Psoas muscle (tissue), 8 donors: Measurements from ENCODE around the gene INTS2. TPM values are rescaled to one million over a fixed set of nuclear protein-coding genes. Genes with fewer than 3 reads are reported as not detected.
"Not testable (repeated sequence)": the region's sequence is repeated elsewhere in the genome, so short reads cannot be mapped to it uniquely, and the experiment has no call there.

Experiments used
- ATAC-seq, 4 donors: fragments of 200-7000 bp; cut with Tn5 transposase; one replicate each; pipeline ENCODE4 v1.9.1; 2020; ENCODE audit warnings: moderate library complexity in 3 of 4, mild to moderate bottlenecking in 2 of 4
- DNase-seq, 2 donors: peaks; one replicate each; pipeline ENCODE4 v3.0.0-alpha.2; 2020
- H3K27ac ChIP-seq: fragments of 200-600 bp; one replicate; pipeline ENCODE4 v1.8.0; 2022
- H3K27me3 ChIP-seq, 3 donors: fragments of 200-600 bp in 1 of 3; one replicate each; pipeline versions ENCODE4 v1.6.1 to v1.8.0; 2013 to 2022; ENCODE audit warnings: low read length in 2 of 3, mild to moderate bottlenecking in 2 of 3, moderate library complexity in 1 of 3; ENCODE audit not compliant: insufficient read depth in 3 of 3
- H3K36me3 ChIP-seq, 2 donors: fragments of 200-600 bp in 1 of 2; one replicate each; pipeline versions ENCODE4 v1.6.1 to v1.8.0; 2013 to 2022; ENCODE audit warnings: low read depth in 1 of 2, mild to moderate bottlenecking in 1 of 2, moderate library complexity in 1 of 2; ENCODE audit not compliant: insufficient read depth in 1 of 2
- H3K4me1 ChIP-seq: fragments of 200-600 bp; one replicate; pipeline ENCODE4 v1.8.0; 2022
- H3K4me3 ChIP-seq: fragments of 200-600 bp; one replicate; pipeline ENCODE4 v1.8.0; 2022; ENCODE audit warnings: mild to moderate bottlenecking
- H3K9me3 ChIP-seq: fragments of 200-600 bp; one replicate; pipeline ENCODE4 v1.8.0; 2022
- CTCF ChIP-seq: fragments of 200-600 bp; IDR thresholded peaks from one replicate; pipeline ENCODE4 v1.8.0; 2022; ENCODE audit warnings: antibody characterized with exemption
- WGBS, 3 donors: extraction: QIAGEN DNeasy Blood & Tissue Kit; methylation state at CpG; one replicate each; pipeline versions ENCODE4 v1.1.6 to v1.1.7; 2013; 5-methylcytosine and 5-hydroxymethylcytosine counted together
- intact Hi-C, 2 donors: fragments of 100-400 bp; cut with DNase I; formaldehyde crosslinking; loops; one replicate each; pipeline versions ENCODE4 v1.11.0 to v1.14.2; 2022
- polyA plus RNA-seq, 3 donors: library from polyadenylated mRNA; stranded (reverse); fragments of 200-250 nt; gene quantifications; one replicate each; pipeline ENCODE4 v1.2.3, GENCODE V29; 2013
- total RNA-seq, 4 donors: library from RNA; stranded (reverse); fragmentation: NEBNext Ultra II Directional in 2 of 4; extraction: Animal tissue kit (Norgen Biotek cat#: 25700) in 2 of 4; gene quantifications; one replicate each; pipeline versions ENCODE4 v1.2.1 to v1.2.4, GENCODE V29; 2021 to 2023
- donor health status: healthy with polysubstance abuse.
- donor health status: DM: no; HTN: no; CAD: no; lungs with moderate emphysema.
- donor health status: Bipolar disorder and iron deficiency.
- donor health status: healthy.
- donor health status: DM: yes; HTN: yes; CAD: no.
- donor health status: DM: no; HTN: no; CAD: no.
- donor health status: DM: no; HTN: no; CAD: no.
- donor health status: DM: yes; HTN: yes; CAD: no.

Gene INTS2
- total and polyA plus RNA-seq, 7 donors, result 1.3 to 8.0 (median 6.6) TPM

GRCh38 chr17:61897548-61898180, 30.1 kb downstream of the INTS2 start:
- Histone ChIP-seq H3K9me3 (no peaks in the 10 kb centered on the region), H3K4me3 (no peak overlapping the region), H3K27ac (no peak overlapping the region), H3K36me3 (peaks cover 7 to 96% of the 10 kb centered on the region in 2 donors), H3K27me3 (no peaks in the 10 kb centered on the region), H3K4me1 (no peaks in the 10 kb centered on the region)
- intact Hi-C loops, result no loop called here
- no peak for DNase-seq
- WGBS, 3 donors, result 93 to 97% (median 96%) methylated on average over 2 of the region's 2 CpGs
- no peak for ATAC-seq
- no peak for TF ChIP-seq CTCF

- H3K4me1 ChIP-seq, result no peaks in the 10 kb centered on the region
- WGBS, 3 donors, result 55 to 67% (median 60%) methylated on average over 2 of the region's 2 CpGs
- H3K4me3 ChIP-seq, result no peak overlapping the region
- no peak for DNase-seq
- no peak for ATAC-seq
- intact Hi-C loops, result no loop called here
- H3K27me3 ChIP-seq, result no peaks in the 10 kb centered on the region
- H3K36me3 ChIP-seq, result peaks cover 7 to 96% of the 10 kb centered on the region in 2 donors
- H3K27ac ChIP-seq, result no peak overlapping the region
- TF ChIP-seq CTCF, result no peak
- H3K9me3 ChIP-seq, result no peaks in the 10 kb centered on the region
Observed at GRCh38 chr17:61895391-61895790, 32.4 kb downstream of the INTS2 start.

GRCh38 chr17:61894310-61894709, 33.5 kb downstream of the INTS2 start:
- peaks cover 3 to 97% of the 10 kb centered on the region in 2 donors for H3K36me3 ChIP-seq
- H3K27ac ChIP-seq, DNase-seq, H3K4me1 ChIP-seq, H3K27me3 ChIP-seq, ATAC-seq, H3K4me3 ChIP-seq, intact Hi-C loops, H3K9me3 ChIP-seq: not testable (repeated sequence)
- 81 to 86% (median 85%) methylated on average over 5 of the region's 5 CpGs for WGBS, 3 donors

- intact Hi-C loops, H3K27ac ChIP-seq, H3K27me3 ChIP-seq, H3K4me3 ChIP-seq, ATAC-seq, H3K4me1 ChIP-seq, H3K9me3 ChIP-seq, DNase-seq: not testable (repeated sequence)
- peaks cover 2 to 98% of the 10 kb centered on the region in 2 donors for H3K36me3 ChIP-seq
- WGBS, 3 donors, result 96 to 97% (median 96%) methylated on average over 6 of the region's 6 CpGs
Observed at GRCh38 chr17:61887733-61888132, 40.0 kb downstream of the INTS2 start.

GRCh38 chr17:61885865-61886264, 41.9 kb downstream of the INTS2 start:
- ATAC-seq, H3K4me3 ChIP-seq, H3K27ac ChIP-seq, H3K9me3 ChIP-seq, intact Hi-C loops, H3K27me3 ChIP-seq, DNase-seq, H3K4me1 ChIP-seq: not testable (repeated sequence)
- WGBS, 3 donors, result 97 to 99% (median 99%) methylated on average over 8 of the region's 8 CpGs
- peaks cover 2 to 98% of the 10 kb centered on the region in 2 donors for H3K36me3 ChIP-seq

GRCh38 chr17:61884864-61885263, 42.9 kb downstream of the INTS2 start:
- no peak overlapping the region for H3K27ac ChIP-seq
- 96 to 97% (median 96%) methylated on average over 3 of the region's 3 CpGs for WGBS, 3 donors
- no peaks in the 10 kb centered on the region for H3K4me1 ChIP-seq
- peaks cover 2 to 98% of the 10 kb centered on the region in 2 donors for H3K36me3 ChIP-seq
- H3K9me3 ChIP-seq, result no peaks in the 10 kb centered on the region
- H3K4me3 ChIP-seq, result no peak overlapping the region
- no peaks in the 10 kb centered on the region for H3K27me3 ChIP-seq
- no peak for ATAC-seq
- TF ChIP-seq CTCF, result no peak
- no peak for DNase-seq
- intact Hi-C loops, result no loop called here
